Measurements from ENCODE around the gene HECW1.

Gene HECW1

DNA sequence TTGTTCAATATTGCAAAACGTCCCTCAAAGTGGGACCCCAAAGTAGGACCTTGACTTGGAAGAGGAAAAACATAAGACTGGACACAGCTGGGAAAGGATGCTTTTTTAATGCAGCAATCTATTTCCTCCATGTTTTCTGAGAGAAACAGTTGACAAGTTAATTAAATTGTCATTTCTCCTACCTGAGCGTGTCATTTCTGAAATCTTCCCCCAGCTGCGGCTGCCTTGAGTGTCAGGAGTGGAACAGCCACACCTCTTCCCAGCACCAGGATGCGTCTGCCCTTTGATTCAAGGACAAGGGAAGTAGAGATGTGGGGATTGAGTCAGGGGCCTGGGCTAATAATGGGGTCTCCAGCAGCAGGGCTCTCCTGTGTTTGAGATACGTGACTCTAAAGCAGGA is 171.3 kb downstream of the HECW1 start:
- no peak overlapping the region for H3K4me3 ChIP-seq (ENCODE audit: low read depth, low read length)
- TF ChIP-seq, protein P1, sequence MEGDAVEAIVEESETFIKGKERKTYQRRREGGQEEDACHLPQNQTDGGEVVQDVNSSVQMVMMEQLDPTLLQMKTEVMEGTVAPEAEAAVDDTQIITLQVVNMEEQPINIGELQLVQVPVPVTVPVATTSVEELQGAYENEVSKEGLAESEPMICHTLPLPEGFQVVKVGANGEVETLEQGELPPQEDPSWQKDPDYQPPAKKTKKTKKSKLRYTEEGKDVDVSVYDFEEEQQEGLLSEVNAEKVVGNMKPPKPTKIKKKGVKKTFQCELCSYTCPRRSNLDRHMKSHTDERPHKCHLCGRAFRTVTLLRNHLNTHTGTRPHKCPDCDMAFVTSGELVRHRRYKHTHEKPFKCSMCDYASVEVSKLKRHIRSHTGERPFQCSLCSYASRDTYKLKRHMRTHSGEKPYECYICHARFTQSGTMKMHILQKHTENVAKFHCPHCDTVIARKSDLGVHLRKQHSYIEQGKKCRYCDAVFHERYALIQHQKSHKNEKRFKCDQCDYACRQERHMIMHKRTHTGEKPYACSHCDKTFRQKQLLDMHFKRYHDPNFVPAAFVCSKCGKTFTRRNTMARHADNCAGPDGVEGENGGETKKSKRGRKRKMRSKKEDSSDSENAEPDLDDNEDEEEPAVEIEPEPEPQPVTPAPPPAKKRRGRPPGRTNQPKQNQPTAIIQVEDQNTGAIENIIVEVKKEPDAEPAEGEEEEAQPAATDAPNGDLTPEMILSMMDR (IDR thresholded peaks at IDR 0.05; ENCODE audit: control insufficient read depth, extremely low read depth, insufficient read depth), result no peak
- DNase-seq (ENCODE audit: low read depth), result no peak

DNA sequence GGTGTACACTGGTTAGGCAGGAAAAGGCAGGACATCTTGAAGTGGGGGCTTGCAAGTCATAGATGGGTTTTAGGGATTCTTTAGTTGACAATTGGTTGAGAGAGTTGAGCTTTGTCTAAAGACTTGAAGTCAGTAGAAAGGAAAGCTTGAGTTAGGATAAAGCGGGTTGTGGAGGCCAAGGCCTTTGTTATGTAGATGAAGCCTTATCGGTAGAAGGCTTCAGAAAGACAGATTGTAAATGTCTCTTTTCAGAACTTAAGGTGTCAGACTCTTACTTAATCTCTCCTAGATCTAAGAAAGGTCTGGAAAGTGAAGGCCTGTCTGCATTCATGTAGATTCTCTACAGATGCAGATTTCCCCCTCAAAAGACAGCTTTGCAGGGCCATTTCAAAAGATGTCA is 177.4 kb downstream of the HECW1 start:
- DNase-seq (ENCODE audit: low read depth), result no peak
- no peak overlapping the region for H3K4me3 ChIP-seq (ENCODE audit: low read depth, low read length)
- TF ChIP-seq, protein P1 (IDR thresholded peaks at IDR 0.05; ENCODE audit: control insufficient read depth, extremely low read depth, insufficient read depth), result no peak

- no peak overlapping the region for H3K4me3 ChIP-seq (ENCODE audit: low read depth, low read length)
- DNase-seq (ENCODE audit: low read depth), result no peak
- TF ChIP-seq, protein P1 (IDR thresholded peaks at IDR 0.05; ENCODE audit: control insufficient read depth, extremely low read depth, insufficient read depth), result no peak
Observed at GRCh38 chr7:43290978-43291377, 178.5 kb downstream of the HECW1 start.

- H3K4me3 ChIP-seq (ENCODE audit: low read depth, low read length), result no peak overlapping the region
- no peak for DNase-seq (ENCODE audit: low read depth)
- TF ChIP-seq, protein P1 (IDR thresholded peaks at IDR 0.05; ENCODE audit: control insufficient read depth, extremely low read depth, insufficient read depth), result no peak
Observed at GRCh38 chr7:43291789-43292188, 179.3 kb downstream of the HECW1 start.

GRCh38 chr7:43292384-43292783 is 179.9 kb downstream of the HECW1 start:
- TF ChIP-seq, protein P1 (IDR thresholded peaks at IDR 0.05; ENCODE audit: control insufficient read depth, extremely low read depth, insufficient read depth), result no peak
- DNase-seq (ENCODE audit: low read depth), result no peak
- no peak overlapping the region for H3K4me3 ChIP-seq (ENCODE audit: low read depth, low read length)

- H3K4me3 ChIP-seq (ENCODE audit: low read depth, low read length), result no peak overlapping the region
- TF ChIP-seq, protein P1 (IDR thresholded peaks at IDR 0.05; ENCODE audit: control insufficient read depth, extremely low read depth, insufficient read depth), result no peak
- DNase-seq (ENCODE audit: low read depth), result peak; percentile 64
Observed at GRCh38 chr7:43294080-43294630, 181.7 kb downstream of the HECW1 start.

DNA sequence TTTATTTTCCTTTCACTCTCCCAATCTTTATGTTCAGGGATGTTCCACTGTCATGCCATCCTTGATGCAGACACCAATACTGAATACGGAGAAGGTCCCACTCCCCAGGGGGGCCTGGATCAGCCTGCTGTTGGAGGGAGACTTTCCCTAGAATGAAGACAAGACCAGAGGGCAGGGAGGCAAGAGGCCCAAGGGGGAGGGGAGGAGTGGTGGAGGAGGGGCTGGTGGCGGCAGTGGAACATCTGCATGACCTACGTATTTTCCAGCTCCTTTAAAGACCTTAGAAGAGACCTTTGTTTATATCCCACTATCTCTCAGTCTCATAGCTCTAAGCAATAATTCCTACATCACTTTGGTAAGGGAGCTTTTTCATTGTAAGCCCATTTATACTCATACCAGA is 183.0 kb downstream of the HECW1 start:
- DNase-seq (ENCODE audit: low read depth), result no peak
- H3K4me3 ChIP-seq (ENCODE audit: low read depth, low read length), result no peak overlapping the region
- TF ChIP-seq, protein P1 (IDR thresholded peaks at IDR 0.05; ENCODE audit: control insufficient read depth, extremely low read depth, insufficient read depth), result no peak

All from LNCaP clone FGC (cell line).